Karpas-422 (cell line): ENCODE data around the gene TNS3. TPM values are rescaled to one million over a fixed set of nuclear protein-coding genes. Genes with fewer than 3 reads are reported as not detected.

Experiments
- DNase-seq: peaks from one replicate; pipeline ENCODE4 v3.0.0-alpha.2; 2015
- H2AFZ ChIP-seq: fragments of 200-600 bp; sonication (generic); 2 replicates; pipeline ENCODE4 v1.6.1; 2014; ENCODE audit warnings: antibody characterized with exemption, low read length, mixed read lengths
- H3K27ac ChIP-seq: fragments of 200-600 bp; sonication (generic); 2 replicates; pipeline ENCODE4 v1.5.1; 2014; ENCODE audit warnings: mild to moderate bottlenecking, low read length, moderate library complexity
- H3K27me3 ChIP-seq: fragments of 200-600 bp; sonication (generic); 2 replicates; pipeline ENCODE4 v1.6.1; 2014; ENCODE audit warnings: low read length, mixed read lengths
- H3K36me3 ChIP-seq: fragments of 200-600 bp; sonication (generic); 2 replicates; pipeline ENCODE4 v1.6.1; 2014; ENCODE audit warnings: low read length, mixed read lengths; ENCODE audit not compliant: insufficient read depth
- H3K4me1 ChIP-seq: fragments of 200-600 bp; sonication (generic); 2 replicates; pipeline ENCODE4 v1.6.1; 2014; ENCODE audit warnings: mild to moderate bottlenecking, low read length, mixed read lengths
- H3K4me2 ChIP-seq: fragments of 200-600 bp; sonication (generic); 2 replicates; pipeline ENCODE4 v1.6.1; 2014; ENCODE audit warnings: low read length, low read depth, mild to moderate bottlenecking; ENCODE audit not compliant: poor library complexity, severe bottlenecking
- H3K4me3 ChIP-seq: fragments of 200-600 bp; sonication (generic); 2 replicates; pipeline ENCODE4 v1.5.1; 2014; ENCODE audit warnings: mild to moderate bottlenecking, antibody characterized with exemption, low read length, mixed read lengths
- H3K79me2 ChIP-seq: fragments of 200-600 bp; sonication (generic); 2 replicates; pipeline ENCODE4 v1.6.1; 2014; ENCODE audit warnings: mild to moderate bottlenecking, low read length, mixed read lengths
- H3K9ac ChIP-seq: fragments of 200-600 bp; sonication (generic); 2 replicates; pipeline ENCODE4 v1.6.0; 2014; ENCODE audit warnings: low read length
- H3K9me2 ChIP-seq: fragments of 200-600 bp; sonication (generic), shearing (Covaris generic); replicated peaks from 2 replicates; pipeline ENCODE4 v1.6.0; 2014; ENCODE audit warnings: mild to moderate bottlenecking, low read length, moderate library complexity; ENCODE audit not compliant: insufficient read depth
- H3K9me3 ChIP-seq: fragments of 300-700, 200-600 bp; sonication (generic); 2 replicates; pipeline ENCODE4 v1.6.1; 2014; ENCODE audit warnings: low read length, mixed read lengths
- H4K20me1 ChIP-seq: fragments of 200-600 bp; sonication (generic); 2 replicates; pipeline ENCODE4 v1.6.1; 2014; ENCODE audit warnings: mild to moderate bottlenecking, antibody characterized with exemption, low read length, low read depth; ENCODE audit not compliant: insufficient read depth
- total RNA-seq: library from RNA; depleted of rRNA; stranded (reverse); fragments of >200 nt; shearing (Covaris generic); gene quantifications from 2 replicates; pipeline ENCODE4 v1.2.3, GENCODE V29; 2014; ENCODE audit warnings: low replicate concordance

TNS3 gene
- total RNA-seq, 1 experiment from 2014 or later, result 56.6 TPM

DNA sequence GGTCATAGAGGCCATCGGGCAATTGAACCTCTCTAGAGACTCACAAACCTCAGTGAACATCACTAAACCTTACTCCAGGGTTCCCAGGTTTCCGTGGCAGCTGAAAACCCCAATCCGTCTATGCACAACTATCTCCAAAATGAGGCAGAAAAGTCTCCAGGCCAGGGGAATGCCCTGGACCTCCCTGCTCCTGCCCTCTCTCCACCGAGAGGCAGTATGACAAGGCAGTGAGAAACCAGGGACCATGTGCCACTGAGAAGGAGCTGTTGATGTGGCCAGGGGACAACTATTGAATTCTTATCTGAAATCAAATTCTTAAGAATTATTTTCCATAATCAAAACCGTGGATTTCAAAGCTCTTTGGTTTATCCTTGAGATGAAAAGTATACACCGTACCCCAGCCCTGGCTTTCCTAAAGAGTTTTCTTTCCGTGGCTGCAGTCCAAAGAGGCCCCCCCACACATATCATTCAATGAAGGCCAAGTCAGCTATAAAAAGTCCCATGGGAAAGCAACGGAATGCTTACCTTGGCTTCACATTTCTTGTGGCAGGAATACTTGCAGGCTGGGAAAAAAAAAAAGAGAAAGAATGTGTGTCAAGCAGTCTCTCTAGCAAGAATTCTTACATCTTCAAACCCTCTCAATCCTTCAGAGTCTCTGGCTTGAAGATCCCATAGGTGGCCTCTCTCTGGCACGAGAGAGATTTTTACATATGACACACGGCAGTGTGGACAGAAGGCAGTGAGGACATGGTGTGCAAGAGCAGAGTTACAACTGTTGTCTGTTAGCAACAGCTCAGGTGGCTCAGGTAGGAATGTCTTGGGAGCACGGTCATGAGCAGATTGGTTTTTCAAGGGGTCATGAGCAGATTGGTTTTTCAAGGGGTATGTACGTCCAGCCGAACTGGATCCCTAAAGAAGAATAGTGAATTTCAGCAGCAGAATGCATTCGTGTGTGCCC is 75.2 kb downstream of the TNS3 start:
- no peaks in the 10 kb centered on the region for H4K20me1 ChIP-seq

DNA sequence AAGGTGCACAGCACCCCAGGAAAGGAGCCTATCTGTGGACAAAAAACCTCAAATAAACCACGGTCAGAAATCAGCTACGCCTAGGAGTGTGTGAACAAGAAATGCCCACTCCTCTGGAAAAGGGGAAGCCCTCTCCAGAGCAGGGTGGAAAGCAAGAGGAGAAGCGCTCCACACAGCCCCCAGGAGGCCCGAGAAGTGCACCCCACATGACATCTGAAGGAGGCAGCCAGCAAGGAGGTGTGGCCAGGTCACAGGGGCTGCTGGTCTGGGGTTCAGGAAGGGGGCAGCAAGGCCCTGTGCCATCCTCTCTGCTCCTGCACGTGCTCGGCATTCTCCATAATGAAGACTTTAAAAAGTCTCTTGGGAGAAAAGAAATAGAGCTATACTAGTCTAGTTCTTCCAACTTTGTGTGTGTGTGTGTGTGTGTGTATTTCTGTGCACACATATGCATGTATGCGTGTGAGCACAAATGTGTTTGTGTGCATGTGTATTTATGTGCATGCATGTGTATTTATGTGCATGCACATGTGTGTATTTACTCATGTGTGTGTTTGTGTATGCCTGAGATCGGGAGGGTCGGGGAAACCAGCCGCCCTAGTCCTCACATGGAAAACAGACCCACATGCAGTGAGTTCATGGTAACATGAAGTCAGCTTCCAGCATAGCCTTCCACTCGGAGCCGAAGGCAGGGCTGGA is 76.5 kb downstream of the TNS3 start:
- H3K4me3 ChIP-seq, result no peak overlapping the region
- H3K9ac ChIP-seq, result no peak overlapping the region
- no peaks in the 10 kb centered on the region for H3K27me3 ChIP-seq
- no peak overlapping the region for H3K4me2 ChIP-seq
- H4K20me1 ChIP-seq, result no peaks in the 10 kb centered on the region
- no peak overlapping the region for H2AFZ ChIP-seq
- peaks cover 13% of the 10 kb centered on the region; the same call in 1 of the 2 replicates for H3K36me3 ChIP-seq
- 0 out of 2 replicates have a peak overlapping the region, but pooled peaks have one; percentile 8 for H3K27ac ChIP-seq
- H3K9me3 ChIP-seq, result no peaks in the 10 kb centered on the region
- H3K79me2 ChIP-seq, result peaks cover 90% of the 10 kb centered on the region
- H3K4me1 ChIP-seq, result peaks cover 64% of the 10 kb centered on the region
- H3K9me2 ChIP-seq, result no peaks in the 10 kb centered on the region
- DNase-seq, result no peak

More for the DNA sequence above, 75.2 kb downstream of the TNS3 start:
- Histone ChIP-seq H3K79me2 (peaks cover 93% of the 10 kb centered on the region), H3K9me3 (no peaks in the 10 kb centered on the region), H3K9me2 (no peaks in the 10 kb centered on the region), H3K4me3 (no peak overlapping the region), H3K4me1 (peaks cover 52% of the 10 kb centered on the region), H3K27me3 (no peaks in the 10 kb centered on the region), H3K36me3 (peaks cover 16% of the 10 kb centered on the region; the same call in 1 of the 2 replicates), H3K4me2 (no peak overlapping the region), H2AFZ (no peak overlapping the region), H3K9ac (no peak overlapping the region), H3K27ac (no peak overlapping the region)
- DNase-seq, result no peak

DNA sequence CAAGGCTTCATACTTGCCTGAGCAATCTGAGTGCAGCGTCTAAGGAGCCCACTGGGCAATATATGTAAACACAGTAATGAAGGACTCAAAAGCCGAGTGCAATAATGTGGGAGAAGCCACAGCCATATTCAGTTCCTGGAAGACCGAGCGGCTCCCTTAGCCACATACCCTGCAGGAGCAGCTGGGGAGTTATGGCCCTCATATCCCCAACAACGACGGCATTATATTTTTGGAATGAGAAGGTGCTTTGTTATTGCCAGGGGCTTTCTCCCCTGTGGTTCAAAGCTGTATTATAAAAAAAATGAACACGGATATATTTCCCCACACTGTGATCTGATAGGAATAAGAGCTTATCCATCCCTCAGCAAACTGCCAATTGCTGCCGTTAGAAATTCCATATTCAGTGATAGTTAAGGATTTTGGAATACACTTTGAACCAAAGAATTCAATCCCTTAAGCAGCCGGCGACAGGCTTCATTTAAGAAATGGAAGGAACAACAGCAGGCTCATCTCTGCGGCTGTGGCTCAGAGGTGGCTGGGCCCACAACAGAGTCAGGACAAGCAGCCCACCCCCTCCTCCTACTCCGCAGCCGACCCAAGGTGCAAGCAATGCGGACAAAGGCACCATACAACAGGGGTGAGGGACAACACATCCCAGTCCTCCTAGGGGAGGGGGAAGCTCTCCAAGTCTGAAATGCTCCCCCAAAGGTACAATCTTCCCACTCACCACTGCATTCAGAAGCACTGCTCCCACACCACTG is 77.2 kb downstream of the TNS3 start:
- Histone ChIP-seq H3K36me3 (peaks cover 13% of the 10 kb centered on the region; the same call in 1 of the 2 replicates), H4K20me1 (no peaks in the 10 kb centered on the region), H3K4me3 (no peak overlapping the region), H3K9ac (no peak overlapping the region), H3K9me3 (no peaks in the 10 kb centered on the region), H3K27me3 (no peaks in the 10 kb centered on the region), H2AFZ (no peak overlapping the region), H3K9me2 (no peaks in the 10 kb centered on the region), H3K4me2 (no peak overlapping the region), H3K27ac (0 out of 2 replicates have a peak overlapping the region, but pooled peaks have one; percentile 8), H3K4me1 (peaks cover 71% of the 10 kb centered on the region), H3K79me2 (peaks cover 90% of the 10 kb centered on the region)
- DNase-seq, result no peak

GRCh38 chr7:47503281-47503680 is 78.6 kb downstream of the TNS3 start:
- peaks cover 89% of the 10 kb centered on the region for H3K79me2 ChIP-seq
- peaks cover 86% of the 10 kb centered on the region for H3K4me1 ChIP-seq
- H3K27ac ChIP-seq, result peak overlapping the region; percentile 97
- DNase-seq, result no peak
- no peaks in the 10 kb centered on the region for H3K9me2 ChIP-seq
- H3K4me3 ChIP-seq, result no peak overlapping the region
- no peak overlapping the region for H2AFZ ChIP-seq
- H3K9me3 ChIP-seq, result no peaks in the 10 kb centered on the region
- H3K27me3 ChIP-seq, result no peaks in the 10 kb centered on the region
- H4K20me1 ChIP-seq, result no peaks in the 10 kb centered on the region
- H3K4me2 ChIP-seq, result peak overlapping the region; percentile 15
- H3K36me3 ChIP-seq, result peaks cover 13% of the 10 kb centered on the region; the same call in 1 of the 2 replicates
- H3K9ac ChIP-seq, result peak overlapping the region; percentile 12; the same call in 1 of the 2 replicates

GRCh38 chr7:47502240-47502877 is 79.6 kb downstream of the TNS3 start:
- no peak for DNase-seq
- no peak overlapping the region for H2AFZ ChIP-seq
- H3K9me3 ChIP-seq, result no peaks in the 10 kb centered on the region
- peak overlapping the region; percentile 97 for H3K27ac ChIP-seq
- H3K9me2 ChIP-seq, result no peaks in the 10 kb centered on the region
- peaks cover 81% of the 10 kb centered on the region for H3K79me2 ChIP-seq
- H3K4me3 ChIP-seq, result no peak overlapping the region
- peak overlapping the region; percentile 66; the same call in 1 of the 2 replicates for H3K9ac ChIP-seq
- peaks cover 95% of the 10 kb centered on the region for H3K4me1 ChIP-seq
- H3K27me3 ChIP-seq, result no peaks in the 10 kb centered on the region
- H4K20me1 ChIP-seq, result no peaks in the 10 kb centered on the region
- peaks cover 13% of the 10 kb centered on the region; the same call in 1 of the 2 replicates for H3K36me3 ChIP-seq
- peak overlapping the region; percentile 60 for H3K4me2 ChIP-seq

DNA sequence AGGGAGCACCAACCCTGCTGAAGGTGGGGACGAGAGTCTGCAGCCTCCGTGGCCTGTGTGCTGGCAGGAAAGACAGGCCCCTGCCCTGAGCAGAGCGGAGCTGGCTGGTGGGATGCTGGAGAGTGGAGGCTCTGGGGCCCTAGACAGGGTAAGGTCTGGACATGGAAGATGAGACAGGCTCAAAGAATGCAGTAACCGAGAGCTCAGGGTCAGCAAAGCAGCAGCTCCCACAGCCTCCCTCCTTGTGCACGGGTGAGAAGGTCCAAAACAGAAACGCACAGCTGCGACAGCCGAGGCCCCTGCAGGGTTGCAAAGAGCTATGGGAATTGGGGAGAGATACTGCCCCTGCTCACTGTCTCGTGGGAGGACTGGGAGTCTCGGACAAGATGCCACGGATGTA is 80.5 kb downstream of the TNS3 start:
- H3K79me2 ChIP-seq, result peaks cover 80% of the 10 kb centered on the region

DNA sequence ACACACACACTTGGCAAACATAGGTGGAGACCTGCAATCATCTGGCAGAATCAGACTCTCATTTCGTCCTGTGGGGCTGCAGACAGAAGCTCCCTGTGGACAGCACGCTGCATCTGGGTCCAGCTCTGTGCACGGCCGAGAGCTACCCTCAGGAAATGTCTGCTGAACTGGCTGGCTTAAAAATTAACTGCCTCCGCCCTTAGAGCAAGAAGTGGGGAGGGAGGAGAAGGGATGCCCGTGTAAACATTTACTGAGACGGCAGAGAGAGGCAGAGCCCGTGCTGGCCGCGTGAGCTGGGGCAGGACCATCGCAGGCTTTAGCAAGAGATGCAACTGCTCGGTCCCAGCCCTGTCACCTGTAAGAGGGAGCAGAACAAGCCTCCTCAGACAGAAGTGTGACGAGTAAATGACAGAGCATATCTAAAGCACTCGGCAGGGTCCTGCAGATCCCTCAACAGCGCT is 81.8 kb downstream of the TNS3 start:
- Histone ChIP-seq H3K79me2 (peaks cover 81% of the 10 kb centered on the region), H3K27ac (peak overlapping the region; percentile 97), H3K36me3 (no peaks in the 10 kb centered on the region), H3K4me3 (no peak overlapping the region), H3K4me1 (peaks cover 100% of the 10 kb centered on the region), H3K9me3 (no peaks in the 10 kb centered on the region), H2AFZ (no peak overlapping the region), H3K9me2 (no peaks in the 10 kb centered on the region), H4K20me1 (no peaks in the 10 kb centered on the region), H3K27me3 (no peaks in the 10 kb centered on the region), H3K4me2 (peak overlapping the region; percentile 60), H3K9ac (peak overlapping the region; percentile 31; the same call in 1 of the 2 replicates)
- peak; percentile 53 for DNase-seq

More for the DNA sequence above, 80.5 kb downstream of the TNS3 start:
- peak overlapping the region; percentile 66 for H3K9ac ChIP-seq
- no peak overlapping the region for H2AFZ ChIP-seq
- DNase-seq, result peak; percentile 55
- no peaks in the 10 kb centered on the region for H4K20me1 ChIP-seq
- no peaks in the 10 kb centered on the region for H3K9me3 ChIP-seq
- H3K4me2 ChIP-seq, result peak overlapping the region; percentile 60
- H3K4me3 ChIP-seq, result peak overlapping the region; percentile 30; the same call in 1 of the 2 replicates
- peaks cover 100% of the 10 kb centered on the region for H3K4me1 ChIP-seq
- H3K9me2 ChIP-seq, result no peaks in the 10 kb centered on the region
- H3K36me3 ChIP-seq, result peaks cover 7% of the 10 kb centered on the region; the same call in 1 of the 2 replicates
- H3K27me3 ChIP-seq, result no peaks in the 10 kb centered on the region
- H3K27ac ChIP-seq, result peak overlapping the region; percentile 97
